Choroid plexus epithelial cell (primary cell): Measurements from ENCODE around the gene BICRA.
"Not testable (repeated sequence)": the region's sequence is repeated elsewhere in the genome, so short reads cannot be mapped to it uniquely, and the experiment has no call there.

ENCODE experiments used
- DNase-seq: peaks from one replicate; pipeline ENCODE4 v3.0.0-alpha.2; 2010; ENCODE audit warnings: low read depth
- H3K4me3 ChIP-seq: 2 replicates; pipeline ENCODE4 v1.5.1; 2011; ENCODE audit warnings: low read depth, mild to moderate bottlenecking, control low read depth, low read length, moderate library complexity
- TF ChIP-seq, protein P1 (sequence below): conservative IDR thresholded peaks from 2 replicates; pipeline ENCODE4 v1.5.1; 2011; ENCODE audit warnings: low read depth, mild to moderate bottlenecking, control low read depth, inconsistent platforms, low read length, moderate library complexity

The BICRA gene

DNA sequence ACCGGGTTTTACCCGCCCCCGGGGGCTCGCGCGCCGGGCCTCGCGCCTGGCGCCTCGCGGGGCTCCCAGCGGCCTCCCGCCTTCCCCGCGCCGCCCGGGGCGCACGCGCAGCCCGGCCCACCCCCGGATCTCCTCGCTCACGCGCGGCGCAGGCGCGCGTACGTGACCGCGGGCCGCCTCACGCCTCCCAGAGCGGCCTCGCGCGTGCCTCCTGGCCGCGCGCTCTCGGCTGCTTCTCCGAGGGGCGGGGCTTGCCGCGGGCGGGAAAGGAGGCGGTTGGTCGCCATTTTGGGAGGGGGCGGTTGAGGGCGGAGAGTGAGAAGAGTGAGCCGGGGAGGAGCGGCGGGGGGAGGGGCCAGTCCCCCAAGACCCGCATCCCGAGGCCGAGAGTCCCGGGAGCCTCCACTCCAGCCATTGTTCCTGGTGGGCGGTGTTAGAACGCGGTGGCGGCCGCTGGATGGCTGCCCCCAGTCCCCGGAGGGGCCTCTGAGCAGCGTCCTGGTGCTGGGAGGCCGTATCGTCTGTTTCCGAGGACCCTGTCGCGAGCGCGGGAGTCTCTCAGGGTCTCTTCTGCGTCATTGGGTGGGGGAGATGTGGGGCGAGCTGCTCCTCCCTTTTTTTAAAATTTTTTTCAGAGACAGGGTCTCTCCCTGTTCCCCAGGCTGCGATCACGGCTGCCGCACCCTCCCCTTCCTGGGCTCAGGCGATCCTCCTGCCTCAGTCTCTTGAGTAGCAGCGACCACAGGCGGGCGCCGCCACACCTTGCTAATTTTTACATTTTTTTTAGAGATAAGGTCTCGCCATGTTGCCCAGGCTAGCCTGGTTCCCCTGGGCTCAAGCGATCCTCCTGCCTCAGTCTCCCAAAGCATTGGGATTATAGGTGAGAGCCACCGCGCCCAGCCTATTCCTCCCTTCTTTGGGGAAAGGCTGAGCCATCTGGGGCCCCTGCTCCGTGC lies 35.6 kb upstream of the BICRA start, which contains the start of gene ZNF541:
ZNF541 (minus strand) TSS at position 78 of the 956 bp plus-strand sequence. CDS start 17,292 bp downstream, outside the sequence.
- DNase-seq: peak; percentile 61
- TF ChIP-seq, protein P1, sequence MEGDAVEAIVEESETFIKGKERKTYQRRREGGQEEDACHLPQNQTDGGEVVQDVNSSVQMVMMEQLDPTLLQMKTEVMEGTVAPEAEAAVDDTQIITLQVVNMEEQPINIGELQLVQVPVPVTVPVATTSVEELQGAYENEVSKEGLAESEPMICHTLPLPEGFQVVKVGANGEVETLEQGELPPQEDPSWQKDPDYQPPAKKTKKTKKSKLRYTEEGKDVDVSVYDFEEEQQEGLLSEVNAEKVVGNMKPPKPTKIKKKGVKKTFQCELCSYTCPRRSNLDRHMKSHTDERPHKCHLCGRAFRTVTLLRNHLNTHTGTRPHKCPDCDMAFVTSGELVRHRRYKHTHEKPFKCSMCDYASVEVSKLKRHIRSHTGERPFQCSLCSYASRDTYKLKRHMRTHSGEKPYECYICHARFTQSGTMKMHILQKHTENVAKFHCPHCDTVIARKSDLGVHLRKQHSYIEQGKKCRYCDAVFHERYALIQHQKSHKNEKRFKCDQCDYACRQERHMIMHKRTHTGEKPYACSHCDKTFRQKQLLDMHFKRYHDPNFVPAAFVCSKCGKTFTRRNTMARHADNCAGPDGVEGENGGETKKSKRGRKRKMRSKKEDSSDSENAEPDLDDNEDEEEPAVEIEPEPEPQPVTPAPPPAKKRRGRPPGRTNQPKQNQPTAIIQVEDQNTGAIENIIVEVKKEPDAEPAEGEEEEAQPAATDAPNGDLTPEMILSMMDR: no peak
- H3K4me3 ChIP-seq: peak within 1 kb of the TSS; percentile 51

DNA sequence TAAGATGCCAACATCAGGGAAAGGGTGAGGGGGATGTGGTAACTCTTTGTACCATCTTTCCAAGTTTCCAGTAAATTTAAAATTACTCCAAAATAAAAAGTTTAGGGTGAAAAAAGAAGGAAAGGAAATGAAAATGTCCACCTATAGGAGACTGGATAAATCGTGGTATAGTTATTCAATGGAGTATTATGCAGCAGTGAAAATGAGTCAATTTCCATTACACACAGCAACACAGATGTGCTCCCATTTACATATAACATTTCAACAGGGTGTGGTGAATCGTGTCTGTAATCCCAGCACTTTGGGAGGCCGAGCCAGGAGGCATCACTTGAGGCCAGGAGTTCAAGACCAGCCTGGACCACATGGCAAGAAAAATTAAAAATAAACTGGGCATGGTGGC lies 28.5 kb upstream of the BICRA start:
- DNase-seq: no peak
- TF ChIP-seq, protein P1: no peak
- no peak overlapping the region for H3K4me3 ChIP-seq

DNA sequence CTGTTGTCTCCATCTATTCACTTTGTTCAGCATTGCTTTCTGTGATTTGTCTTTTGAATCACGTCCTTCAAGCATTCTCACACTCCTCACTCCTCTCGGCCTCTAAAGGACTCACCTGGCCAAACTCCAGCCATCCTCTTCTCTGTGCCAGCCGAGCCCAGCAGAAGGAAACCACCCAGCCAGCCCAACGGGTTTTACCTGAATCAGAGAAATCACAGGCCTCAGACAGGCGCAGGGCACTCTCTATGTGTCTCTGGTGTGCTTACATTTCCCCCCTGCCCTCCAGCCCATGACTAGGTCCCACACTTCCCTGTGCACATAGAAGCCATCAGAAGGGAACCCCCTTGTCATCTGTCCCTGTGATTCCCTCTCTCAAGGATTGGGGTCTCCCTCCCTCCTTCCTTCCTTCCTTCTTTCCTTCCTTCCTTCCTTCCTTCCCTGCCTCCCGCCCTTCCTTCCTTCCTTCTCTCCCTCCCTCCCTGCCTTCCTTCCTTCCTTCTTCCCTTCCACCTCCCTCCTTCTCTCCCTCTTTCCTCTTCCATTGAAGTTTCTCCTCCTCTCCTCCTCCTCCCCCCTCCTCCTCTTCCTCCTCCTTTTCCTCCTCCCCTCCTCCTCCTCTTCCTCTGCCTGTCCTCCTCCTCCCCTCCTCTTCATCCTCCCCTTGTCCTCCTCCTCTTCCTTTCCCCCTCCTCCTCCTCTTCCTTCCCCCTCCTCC lies 27.2 kb upstream of the BICRA start:
- no peak for DNase-seq
- no peak overlapping the region for H3K4me3 ChIP-seq
- TF ChIP-seq, protein P1: no peak

DNA sequence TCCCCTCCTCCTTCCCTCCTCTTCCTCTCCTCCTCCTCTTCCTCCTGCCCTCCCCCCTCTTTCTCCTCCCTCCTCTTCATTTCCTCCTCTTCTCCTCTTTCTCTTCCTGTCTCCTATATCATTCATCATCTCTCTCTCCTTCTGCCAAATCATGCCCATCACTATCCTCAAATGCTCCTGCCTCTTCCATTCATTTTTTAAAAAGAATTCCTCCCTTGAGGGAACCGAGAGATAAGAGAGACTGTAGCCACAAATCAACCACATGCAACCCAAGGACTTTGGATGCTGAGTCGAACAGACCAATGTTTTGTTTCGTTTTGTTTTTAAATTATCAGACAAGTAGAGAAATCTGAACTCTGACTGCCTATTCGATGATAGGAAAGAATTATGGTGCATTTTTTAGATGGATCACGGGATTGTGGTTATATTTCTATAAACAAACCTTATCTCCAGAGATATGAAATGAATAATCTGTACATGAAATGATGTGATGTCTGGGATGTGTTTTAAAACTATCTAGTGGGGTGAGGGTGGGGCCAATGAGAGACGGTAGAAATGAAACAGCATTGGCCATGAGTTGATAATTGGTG lies 26.5 kb upstream of the BICRA start:
- TF ChIP-seq, protein P1: no peak
- peak; percentile 81 for DNase-seq
- peak overlapping the region; percentile 17 for H3K4me3 ChIP-seq

DNA sequence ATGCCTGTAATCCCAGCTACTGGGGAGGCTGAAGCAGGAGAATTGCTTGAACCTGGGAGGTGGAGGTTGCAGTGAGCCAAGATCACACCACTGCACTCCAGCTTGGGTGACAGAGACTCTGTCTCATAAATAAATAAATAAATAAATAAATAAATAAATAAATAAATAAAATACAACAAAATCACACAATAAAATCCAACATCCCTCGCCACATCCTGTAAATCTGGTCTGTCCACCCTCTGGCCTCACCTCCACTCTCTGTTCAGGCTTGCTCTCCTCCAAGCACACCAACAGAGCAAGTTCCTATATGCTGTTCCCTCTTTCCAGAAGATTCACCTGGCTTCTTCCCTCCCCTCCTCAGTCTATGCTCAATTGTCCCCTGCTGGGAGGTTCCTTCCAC lies 25.8 kb upstream of the BICRA start:
- not testable (repeated sequence) for DNase-seq, H3K4me3 ChIP-seq

DNA sequence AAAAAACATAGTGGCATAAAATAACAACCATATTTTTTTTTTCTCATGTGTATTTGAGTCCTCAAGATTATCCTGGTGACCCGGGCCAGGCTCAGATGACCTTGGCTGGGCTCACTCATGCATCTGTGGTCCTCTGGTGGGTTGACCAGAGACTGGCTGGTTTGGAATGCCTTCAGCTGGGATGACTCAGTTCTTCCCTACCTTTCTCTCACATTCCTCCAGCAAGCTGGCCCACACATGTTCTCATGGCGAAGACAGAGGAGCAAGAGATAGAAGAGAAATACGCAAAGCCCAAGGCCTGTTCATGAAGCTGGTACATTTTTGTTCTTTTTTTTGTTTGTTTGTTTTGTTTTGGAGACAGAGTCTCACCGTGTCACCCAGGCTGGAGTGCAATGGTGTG lies 21.6 kb upstream of the BICRA start:
- peak; percentile 66 for DNase-seq
- TF ChIP-seq, protein P1: no peak
- no peak overlapping the region for H3K4me3 ChIP-seq

DNA sequence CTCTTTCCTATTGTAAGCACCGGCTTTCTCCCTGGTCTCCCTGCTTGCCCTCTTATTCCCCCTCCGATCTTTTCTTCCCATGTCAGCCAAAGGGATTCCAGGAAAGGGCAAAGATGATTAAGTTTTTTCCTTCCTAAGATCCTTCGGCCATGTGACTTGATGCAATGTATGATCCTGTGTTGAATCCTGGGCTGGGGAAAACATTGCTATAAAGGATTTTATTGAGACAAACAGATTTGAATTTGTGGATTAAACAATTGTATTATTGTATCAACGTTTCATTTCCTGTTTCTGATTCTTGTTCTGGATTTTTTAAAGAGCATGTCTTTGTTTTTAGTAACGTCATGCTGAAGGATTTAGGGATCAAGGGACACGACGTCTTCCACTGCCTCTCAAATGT lies 19.1 kb upstream of the BICRA start:
- no peak for DNase-seq
- H3K4me3 ChIP-seq: no peak overlapping the region
- TF ChIP-seq, protein P1: no peak
